H1 (cell line): Measurements from ENCODE around the gene RUNX1. TPM values are rescaled to one million over a fixed set of nuclear protein-coding genes. Genes with fewer than 3 reads are reported as not detected.

Experiments used
- CTCF ChIA-PET: fragments of 300-600 bp; sonication (Branson Sonifier 250); formaldehyde crosslinking; loops from one replicate; lab custom pipeline; 2021; ENCODE audit not compliant: partially characterized antibody; lab: Charles Lee
- POLR2A ChIA-PET: fragments of 300-600 bp; sonication (Branson Sonifier 250); formaldehyde crosslinking; loops from one replicate; lab custom pipeline; 2021; ENCODE audit warnings: inconsistent platforms; ENCODE audit not compliant: partially characterized antibody; lab: Charles Lee
- DNase-seq, 2 experiments: peaks; one replicate each; pipeline versions ENCODE4 v3.0.0 to v3.0.0-alpha.2; 2010 to 2022; ENCODE audit warnings: low spot score in 2 of 2, low read depth in 1 of 2, mixed read lengths in 1 of 2
- FAIRE-seq: peaks from 2 replicates; lab custom pipeline; 2011; peaks lifted over from hg19 to GRCh38; lab: Jason Lieb, UNC
- H2AFZ ChIP-seq: 2 replicates; pipeline ENCODE4 v1.8.1; 2012; ENCODE audit warnings: low read length, inconsistent platforms
- H2AK5ac ChIP-seq: 2 replicates; pipeline ENCODE4 v1.6.1; 2013; ENCODE audit warnings: low read depth, low read length
- H2BK120ac ChIP-seq: replicated peaks from 2 replicates; pipeline ENCODE3; 2013; ENCODE audit warnings: low read depth, low read length, inconsistent platforms
- H2BK12ac ChIP-seq: 2 replicates; pipeline ENCODE4 v1.6.1; 2013; ENCODE audit warnings: low read depth, low read length
- H2BK15ac ChIP-seq: 2 replicates; pipeline ENCODE4 v1.6.1; 2013; ENCODE audit warnings: low read length
- H2BK20ac ChIP-seq: 2 replicates; pipeline ENCODE4 v1.6.1; 2013; ENCODE audit warnings: low read length
- H2BK5ac ChIP-seq: 2 replicates; pipeline ENCODE4 v1.6.1; 2013; ENCODE audit warnings: low read depth, low read length
- H3K14ac ChIP-seq: 2 replicates; pipeline ENCODE4 v1.6.1; 2013; ENCODE audit warnings: inconsistent platforms; ENCODE audit not compliant: insufficient read length
- H3K18ac ChIP-seq: 2 replicates; pipeline ENCODE4 v1.6.1; 2013; ENCODE audit warnings: low read length; ENCODE audit errors: extremely low read depth
- H3K23ac ChIP-seq: 2 replicates; pipeline ENCODE4 v1.6.1; 2013; ENCODE audit warnings: inconsistent platforms; ENCODE audit not compliant: insufficient read length
- H3K23me2 ChIP-seq: 2 replicates; pipeline ENCODE4 v1.6.1; 2013; ENCODE audit warnings: low read depth, low read length
- H3K27ac ChIP-seq: 2 replicates; pipeline ENCODE4 v1.6.1; 2011; ENCODE audit warnings: low read depth, low read length, inconsistent platforms
- H3K27me3 ChIP-seq, 4 experiments: replicated peaks in 1 of 4; 1 replicate in 1 of 4; 2 replicates in 3 of 4; pipeline versions ENCODE4 v1.6.1 to v1.8.1; 2011 to 2013; ENCODE audit warnings: low read length in 3 of 4, mild to moderate bottlenecking in 3 of 4, inconsistent platforms in 2 of 4, mixed read lengths in 2 of 4, moderate library complexity in 1 of 4; ENCODE audit not compliant: control insufficient read depth in 3 of 4, insufficient read depth in 3 of 4; ENCODE audit errors: extremely low read depth in 1 of 4
- H3K36me3 ChIP-seq, 4 experiments: 2 replicates each; pipeline versions ENCODE4 v1.6.1 to v1.8.1; 2011 to 2013; ENCODE audit warnings: mild to moderate bottlenecking in 4 of 4, low read length in 3 of 4, moderate library complexity in 2 of 4, control low read depth in 1 of 4, inconsistent platforms in 1 of 4; ENCODE audit not compliant: insufficient read depth in 4 of 4, control insufficient read depth in 2 of 4
- H3K4ac ChIP-seq: replicated peaks from 2 replicates; pipeline ENCODE3; 2013; ENCODE audit warnings: low read length, low read depth, mixed read lengths, inconsistent platforms; ENCODE audit not compliant: insufficient read length
- H3K4me1 ChIP-seq, 4 experiments: replicated peaks in 1 of 4; 1 replicate in 1 of 4; 2 replicates in 3 of 4; pipeline versions ENCODE4 v1.6.1 to v1.8.1; 2011 to 2013; ENCODE audit warnings: low read length in 3 of 4, inconsistent platforms in 2 of 4, mixed read lengths in 1 of 4; ENCODE audit not compliant: insufficient read depth in 4 of 4, control insufficient read depth in 3 of 4
- H3K4me2 ChIP-seq, 2 experiments: 2 replicates each; pipeline versions ENCODE4 v1.6.1 to v1.8.1; 2011 to 2013; ENCODE audit warnings: low read depth in 2 of 2, low read length in 2 of 2, control low read depth in 1 of 2, inconsistent platforms in 1 of 2, mild to moderate bottlenecking in 1 of 2; ENCODE audit not compliant: insufficient read depth in 1 of 2
- H3K4me3 ChIP-seq, 4 experiments: fragments of 200-600, 300-600 bp in 1 of 4; sonication (generic), shearing (Covaris generic), sonication (Bioruptor Twin) in 1 of 4; 2 replicates each; pipeline versions ENCODE4 v1.5.1 to v1.8.1; 2011 to 2016; ENCODE audit warnings: low read length in 4 of 4, low read depth in 3 of 4, control low read depth in 2 of 4, inconsistent platforms in 2 of 4, mild to moderate bottlenecking in 2 of 4, mixed read lengths in 1 of 4, moderate library complexity in 1 of 4; ENCODE audit not compliant: insufficient read depth in 2 of 4; ENCODE audit errors: extremely low read depth in 1 of 4
- H3K56ac ChIP-seq: replicated peaks from 2 replicates; pipeline ENCODE3; 2013; ENCODE audit warnings: low read depth, mild to moderate bottlenecking, mixed read lengths, low read length, inconsistent platforms; ENCODE audit not compliant: insufficient read length
- H3K79me1 ChIP-seq: 2 replicates; pipeline ENCODE4 v1.6.1; 2013; ENCODE audit warnings: low read depth, low read length, control low read depth
- H3K79me2 ChIP-seq, 2 experiments: 2 replicates each; pipeline versions ENCODE4 v1.6.1 to v1.8.1; 2012 to 2013; ENCODE audit warnings: low read length in 2 of 2, mild to moderate bottlenecking in 2 of 2, inconsistent platforms in 1 of 2; ENCODE audit not compliant: insufficient read depth in 2 of 2, control insufficient read depth in 1 of 2
- H3K9ac ChIP-seq, 4 experiments: replicated peaks in 1 of 4; 1 replicate in 1 of 4; 2 replicates in 3 of 4; pipeline versions ENCODE4 v1.6.1 to v1.8.1; 2011 to 2013; ENCODE audit warnings: low read depth in 3 of 4, low read length in 3 of 4, control low read depth in 2 of 4, mild to moderate bottlenecking in 2 of 4, moderate library complexity in 2 of 4, inconsistent platforms in 1 of 4; ENCODE audit errors: extremely low read depth in 1 of 4
- H3K9me3 ChIP-seq, 2 experiments: 2 replicates each; pipeline versions ENCODE4 v1.6.1 to v1.8.1; 2012 to 2013; ENCODE audit warnings: mild to moderate bottlenecking in 2 of 2, moderate library complexity in 2 of 2, control low read depth in 1 of 2, inconsistent platforms in 1 of 2, low read depth in 1 of 2, low read length in 1 of 2, mixed read lengths in 1 of 2; ENCODE audit not compliant: insufficient read depth in 2 of 2
- H4K20me1 ChIP-seq, 2 experiments: replicated peaks in 1 of 2; 2 replicates each; pipeline versions ENCODE3 to v1.8.1; 2011 to 2013; ENCODE audit warnings: inconsistent platforms in 2 of 2, low read length in 2 of 2, mild to moderate bottlenecking in 1 of 2; ENCODE audit not compliant: insufficient read depth in 2 of 2, control insufficient read depth in 1 of 2
- H4K5ac ChIP-seq: 2 replicates; pipeline ENCODE4 v1.6.1; 2013; ENCODE audit warnings: low read length, low read depth, mixed read lengths, inconsistent platforms; ENCODE audit not compliant: insufficient read length
- H4K8ac ChIP-seq: 2 replicates; pipeline ENCODE4 v1.8.0; 2013; ENCODE audit warnings: mild to moderate bottlenecking, moderate library complexity, low read length, inconsistent platforms; ENCODE audit not compliant: insufficient read depth; ENCODE audit errors: extremely low read depth
- H4K91ac ChIP-seq: replicated peaks from 2 replicates; pipeline ENCODE3; 2013; ENCODE audit warnings: low read length, mixed read lengths, inconsistent platforms; ENCODE audit not compliant: insufficient read length
- CTBP2 ChIP-seq: IDR thresholded peaks from 2 replicates; pipeline ENCODE4 v1.7.0; 2011; ENCODE audit warnings: borderline replicate concordance, mild to moderate bottlenecking, moderate library complexity, mixed read lengths, low read length; ENCODE audit not compliant: insufficient read depth, insufficient read length
- PHF8 ChIP-seq: fragments of 200-600 bp; sonication (generic); conservative IDR thresholded peaks from 2 replicates; pipeline ENCODE4 v1.7.1; 2012; ENCODE audit warnings: low read depth, mild to moderate bottlenecking, inconsistent platforms, low read length, moderate library complexity
- SIRT6 ChIP-seq: IDR thresholded peaks from one replicate; pipeline ENCODE4 v1.7.1; 2012; ENCODE audit warnings: low read length, inconsistent platforms
- TBP ChIP-seq: IDR thresholded peaks from 2 replicates; pipeline ENCODE4 v1.6.1; 2011; ENCODE audit warnings: low read depth, low read length, improper control_type of control experiment
- WGBS, 2 experiments: shearing (Covaris generic) in 1 of 2; methylation state at CpG; one replicate each; pipeline versions ENCODE4 v1.1.6 to v1.1.7; 2013 to 2015; ENCODE audit warnings: low lambda C conversion rate in 2 of 2, mixed read lengths in 2 of 2, inconsistent platforms in 1 of 2, low coverage in 1 of 2, missing lambda C conversion rate in 1 of 2; ENCODE audit not compliant: insufficient replicate concordance in 2 of 2, insufficient coverage in 1 of 2, insufficient read length in 1 of 2; ENCODE audit errors: extremely low coverage in 1 of 2, missing lambda C conversion rate in 1 of 2; 5-methylcytosine and 5-hydroxymethylcytosine counted together
- polyA plus RNA-seq, 7 experiments: library from polyadenylated mRNA; depleted of rRNA in 3 of 7; stranded (reverse) in 5 of 7; unstranded in 2 of 7; fragments of >200 nt in 5 of 7; fragments of 200-250 nt in 2 of 7; gene quantifications; 1 replicate in 5 of 7; 2 replicates in 1 of 7; 4 replicates in 1 of 7; pipeline versions ENCODE4 v1.2.1 to v1.2.3, GENCODE V29; 2011 to 2013; ENCODE audit warnings: missing spikeins in 2 of 7, mixed read lengths in 2 of 7
- total RNA-seq: library from RNA; stranded (reverse); fragmentation: NEBNext Ultra II Directional; extraction: Animal tissue kit (Norgen Biotek cat#: 25700); gene quantifications from 2 replicates; pipeline ENCODE4 v1.2.1, GENCODE V29; 2021

The RUNX1 gene
- total and polyA plus RNA-seq, 2 of the 8 experiments (the other 6 are each of a cell fraction or from before 2014, with no cell fraction given) = 0.20 to 0.60 TPM

GRCh38 chr21:34919406-34919805 lies 129.7 kb downstream of the RUNX1 start:
- Histone ChIP-seq H3K79me1 (no peaks in the 10 kb centered on the region), H3K4me2 (no peak overlapping the region), H2BK12ac (no peak overlapping the region), H3K23ac (no peak overlapping the region), H3K36me3 (no peaks in the 10 kb centered on the region), H3K9me3 (no peaks in the 10 kb centered on the region), H3K27ac (no peak overlapping the region), H3K14ac (no peak overlapping the region), H4K20me1 (peaks cover 0 to 2% of the 10 kb centered on the region in 2 experiments), H3K4me1 (no peaks in the 10 kb centered on the region), H3K56ac (no peak overlapping the region), H3K4ac (no peak overlapping the region), H2AK5ac (no peak overlapping the region), H3K9ac (no peak overlapping the region)
- DNase-seq (no peak), FAIRE-seq (no peak)
- CTCF ChIA-PET = no interaction called here
- TF ChIP-seq TBP = no peak
- TF ChIP-seq PHF8 = no peak
- TF ChIP-seq CTBP2 = no peak
- no peak for TF ChIP-seq SIRT6
- TF ChIP-seq, all 59 proteins: peak for 0
- H3K27me3 ChIP-seq = no peaks in the 10 kb centered on the region
- no peak overlapping the region for H2BK20ac ChIP-seq
- POLR2A ChIA-PET = no interaction called here
- no peak overlapping the region for H4K5ac ChIP-seq
- H2BK120ac ChIP-seq = no peak overlapping the region
- H4K91ac ChIP-seq = no peak overlapping the region
- 80% methylated on average over 6 of the region's 6 CpGs; no CpG with 5 or more reads in 1 of the 2 experiments for WGBS, 2 experiments
- no peaks in the 10 kb centered on the region for H3K79me2 ChIP-seq
- H3K18ac ChIP-seq = no peak overlapping the region
- no peaks in the 10 kb centered on the region; the same call in 1 of the 2 replicates for H3K23me2 ChIP-seq
- no peak overlapping the region for H2AFZ ChIP-seq
- no peak overlapping the region for H3K4me3 ChIP-seq
- no peak overlapping the region for H2BK5ac ChIP-seq
- no peak overlapping the region for H2BK15ac ChIP-seq
- H4K8ac ChIP-seq = no peak overlapping the region
